GM12878 (cell line): ENCODE results near the gene NDUFV1. TPM values are rescaled to one million over a fixed set of nuclear protein-coding genes. Genes with fewer than 3 reads are reported as not detected.
A peak's percentile ranks its signal among the peaks of the same experiment; 100 is the strongest.

Experiments used
- ATF2 ChIP-seq: IDR thresholded peaks from 2 replicates; pipeline ENCODE4 v1.6.1; 2012; ENCODE audit warnings: low read length, inconsistent platforms
- CEBPZ ChIP-seq: fragments of 150-350 bp; IDR thresholded peaks from 2 replicates; pipeline ENCODE4 v1.6.1; 2016; ENCODE audit warnings: low read depth, low read length
- E2F8 ChIP-seq: fragments of 450-650 bp; IDR thresholded peaks from 2 replicates; pipeline ENCODE4 v1.6.1; 2018; ENCODE audit warnings: mild to moderate bottlenecking, low read depth, moderate library complexity; ENCODE audit not compliant: partially characterized antibody
- IKZF1 ChIP-seq: fragments of 450-650 bp; conservative IDR thresholded peaks from 2 replicates; pipeline ENCODE4 v1.6.1; 2017; ENCODE audit warnings: antibody characterized with exemption, mild to moderate bottlenecking
- NKRF ChIP-seq: fragments of 450-650 bp; conservative IDR thresholded peaks from 2 replicates; pipeline ENCODE4 v1.6.1; 2017; ENCODE audit warnings: mild to moderate bottlenecking, moderate library complexity
- POLR2AphosphoS5 ChIP-seq: IDR thresholded peaks from 2 replicates; pipeline ENCODE4 v1.6.1; 2011; ENCODE audit warnings: mild to moderate bottlenecking, low read length, inconsistent platforms
- RCOR1 ChIP-seq: conservative IDR thresholded peaks from 2 replicates; pipeline ENCODE4 v1.6.1; 2012; ENCODE audit warnings: low read depth, low read length, improper control_type of control experiment
- ZBTB11 ChIP-seq: fragments of 450-650 bp; formaldehyde crosslinking; IDR thresholded peaks from 2 replicates; pipeline ENCODE4 v1.5.0; 2022; ENCODE audit warnings: mild to moderate bottlenecking, missing genetic modification characterization
- ZNF687 ChIP-seq: fragments of 450-650 bp; IDR thresholded peaks from 2 replicates; pipeline ENCODE4 v1.6.1; 2017; ENCODE audit warnings: mild to moderate bottlenecking, moderate library complexity
- polyA plus RNA-seq, 11 experiments: library from polyadenylated mRNA; depleted of rRNA in 4 of 11; unstranded in 6 of 11; stranded (reverse) in 5 of 11; fragments of >200 nt; fragmentation: Nextera tagmentation in 4 of 11; fragmentation: Illumina TruSeq in 1 of 11; extraction: Ambion mirVana in 4 of 11; extraction: Trizol in 1 of 11; gene quantifications; 1 replicate in 1 of 11; 2 replicates in 10 of 11; pipeline versions ENCODE4 v1.2.1 to v1.2.3, GENCODE V29; 2011 to 2016; ENCODE audit warnings: inconsistent platforms in 2 of 11, missing spikeins in 2 of 11, low read depth in 1 of 11
- total RNA-seq, 4 experiments: library from RNA; depleted of rRNA in 3 of 4; stranded (reverse); fragments of >200 nt in 3 of 4; fragmentation: Illumina TruSeq in 1 of 4; extraction: Trizol in 1 of 4; gene quantifications; 2 replicates each; pipeline versions ENCODE4 v1.2.1 to v1.2.3, GENCODE V29; 2013 to 2021

The NDUFV1 gene
- total and polyA plus RNA-seq, 10 of the 15 experiments (the other 5 are each of a cell fraction or from before 2014, with no cell fraction given) = 8.2 to 380 (median 231) TPM

- no peak for TF ChIP-seq CEBPZ
- TF ChIP-seq NKRF = peak; percentile 91
- 0 out of 2 replicates have a peak, but pooled peaks have one; percentile 34 for TF ChIP-seq POLR2AphosphoS5
- no peak for TF ChIP-seq ATF2
- TF ChIP-seq IKZF1 = peak; percentile 90
- TF ChIP-seq E2F8 = no peak
- no peak for TF ChIP-seq ZBTB11 (CRISPR knock-in tag)
- TF ChIP-seq RCOR1 = peak; percentile 93; the same call in 1 of the 2 replicates
- TF ChIP-seq ZNF687 = peak; percentile 79; the same call in 1 of the 2 replicates
Observed at GRCh38 chr11:67629386-67630227, 22.9 kb downstream of the NDUFV1 start, which contains the start of gene NUDT8 (continued).
